ENCODE measurements around the gene CTAGE9.
"Not testable (repeated sequence)": the region's sequence is repeated elsewhere in the genome, so short reads cannot be mapped to it uniquely, and the experiment has no call there.

Gene CTAGE9

GRCh38 chr6:131710917-131711316 is at the start of gene CTAGE9:
Gene CTAGE9 (minus strand): TSS chr6:131711017. CDS start chr6:131711017, 0 bp downstream.
- DNase-seq (ENCODE audit: low read depth in 2 of 2): not testable (repeated sequence)

- no peak for DNase-seq (ENCODE audit: low read depth in 2 of 2)
Measured at GRCh38 chr6:131758920-131759319, 48.1 kb upstream of the CTAGE9 start.

GRCh38 chr6:131756039-131756438 is 45.2 kb upstream of the CTAGE9 start:
- DNase-seq (ENCODE audit: low read depth in 2 of 2): no peak

GRCh38 chr6:131755597-131755996 is 44.8 kb upstream of the CTAGE9 start:
- no peak for DNase-seq (ENCODE audit: low read depth in 2 of 2)

- DNase-seq (ENCODE audit: low read depth in 2 of 2): no peak
Measured at GRCh38 chr6:131754715-131755567, 44.1 kb upstream of the CTAGE9 start.

GRCh38 chr6:131754088-131754487 is 43.3 kb upstream of the CTAGE9 start:
- no peak for DNase-seq (ENCODE audit: low read depth in 2 of 2)

GRCh38 chr6:131751012-131751715 is 40.3 kb upstream of the CTAGE9 start:
- not testable (repeated sequence) for DNase-seq (ENCODE audit: low read depth in 2 of 2)

GRCh38 chr6:131749023-131749422 is 38.2 kb upstream of the CTAGE9 start:
- DNase-seq (ENCODE audit: low read depth in 2 of 2): no peak

GRCh38 chr6:131747821-131748353 is 37.1 kb upstream of the CTAGE9 start:
- no peak for DNase-seq (ENCODE audit: low read depth in 2 of 2)

- no peak for DNase-seq (ENCODE audit: low read depth in 2 of 2)
Measured at GRCh38 chr6:131745476-131745875, 34.7 kb upstream of the CTAGE9 start.

GRCh38 chr6:131744432-131745287 is 33.8 kb upstream of the CTAGE9 start:
- no peak for DNase-seq (ENCODE audit: low read depth in 2 of 2)

- DNase-seq (ENCODE audit: low read depth in 2 of 2): no peak
Measured at GRCh38 chr6:131741688-131742393, 31.0 kb upstream of the CTAGE9 start.

GRCh38 chr6:131740161-131740560 is 29.3 kb upstream of the CTAGE9 start:
- no peak for DNase-seq (ENCODE audit: low read depth in 2 of 2)

- no peak for DNase-seq (ENCODE audit: low read depth in 2 of 2)
Measured at GRCh38 chr6:131739136-131739535, 28.3 kb upstream of the CTAGE9 start.

- no peak for DNase-seq (ENCODE audit: low read depth in 2 of 2)
Measured at GRCh38 chr6:131736811-131737210, 26.0 kb upstream of the CTAGE9 start.

- no peak for DNase-seq (ENCODE audit: low read depth in 2 of 2)
Measured at GRCh38 chr6:131736003-131736596, 25.3 kb upstream of the CTAGE9 start.

- no peak for DNase-seq (ENCODE audit: low read depth in 2 of 2)
Measured at GRCh38 chr6:131733376-131734016, 22.7 kb upstream of the CTAGE9 start.

GRCh38 chr6:131731224-131731623 is 20.4 kb upstream of the CTAGE9 start:
- no peak for DNase-seq (ENCODE audit: low read depth in 2 of 2)

GRCh38 chr6:131730264-131730663 is 19.4 kb upstream of the CTAGE9 start:
- no peak for DNase-seq (ENCODE audit: low read depth in 2 of 2)

GRCh38 chr6:131729550-131729949 is 18.7 kb upstream of the CTAGE9 start:
- no peak for DNase-seq (ENCODE audit: low read depth in 2 of 2)
